ENCODE measurements around the gene SYT2.

Gene SYT2

GRCh38 chr1:202752774-202753173 is 42.5 kb upstream of the SYT2 start:
- TF ChIP-seq CTCF (IDR thresholded peaks at IDR 0.05; ENCODE audit: insufficient read depth, low read length) (no peak), SPI1 (IDR thresholded peaks at IDR 0.05; ENCODE audit: borderline replicate concordance, low read depth) (peak; percentile 48; the same call in 1 of the 2 replicates), POLR2AphosphoS5 (IDR thresholded peaks at IDR 0.05; ENCODE audit: low read depth) (no peak), REST (IDR thresholded peaks at IDR 0.05; ENCODE audit: insufficient replicate concordance, low read depth) (no peak), GABPA (IDR thresholded peaks at IDR 0.05; ENCODE audit: low read depth) (no peak)
- no peaks in the 10 kb centered on the region for H3K27me3 ChIP-seq (ENCODE audit: insufficient read depth, poor library complexity, severe bottlenecking)
- no peak overlapping the region for H3K4me3 ChIP-seq (replicated peaks; ENCODE audit: insufficient read depth, low read length)
- H3K27ac ChIP-seq (replicated peaks): no peak overlapping the region
- DNase-seq (ENCODE audit: low read depth in 1 of 2, low spot score in 1 of 2): no peak

- TF ChIP-seq POLR2AphosphoS5 (IDR thresholded peaks at IDR 0.05; ENCODE audit: low read depth): no peak
- no peak for TF ChIP-seq SPI1 (IDR thresholded peaks at IDR 0.05; ENCODE audit: borderline replicate concordance, low read depth)
- no peak for TF ChIP-seq CTCF (IDR thresholded peaks at IDR 0.05; ENCODE audit: insufficient read depth, low read length)
- no peak for TF ChIP-seq GABPA (IDR thresholded peaks at IDR 0.05; ENCODE audit: low read depth)
- TF ChIP-seq REST (IDR thresholded peaks at IDR 0.05; ENCODE audit: insufficient replicate concordance, low read depth): no peak
- Histone ChIP-seq H3K27ac (replicated peaks) (no peak overlapping the region), H3K27me3 (ENCODE audit: insufficient read depth, poor library complexity, severe bottlenecking) (no peaks in the 10 kb centered on the region), H3K4me3 (replicated peaks; ENCODE audit: insufficient read depth, low read length) (no peak overlapping the region)
- no peak for DNase-seq (ENCODE audit: low read depth in 1 of 2, low spot score in 1 of 2)
These were observed 40.5 kb upstream of the SYT2 start for GRCh38 chr1:202750761-202751160.

- no peak for DNase-seq (ENCODE audit: low read depth in 1 of 2, low spot score in 1 of 2)
- Histone ChIP-seq H3K27ac (replicated peaks) (no peak overlapping the region), H3K4me3 (replicated peaks; ENCODE audit: insufficient read depth, low read length) (no peak overlapping the region), H3K27me3 (ENCODE audit: insufficient read depth, poor library complexity, severe bottlenecking) (no peaks in the 10 kb centered on the region)
- TF ChIP-seq SPI1 (IDR thresholded peaks at IDR 0.05; ENCODE audit: borderline replicate concordance, low read depth) (no peak), CTCF (IDR thresholded peaks at IDR 0.05; ENCODE audit: insufficient read depth, low read length) (no peak), POLR2AphosphoS5 (IDR thresholded peaks at IDR 0.05; ENCODE audit: low read depth) (no peak), GABPA (IDR thresholded peaks at IDR 0.05; ENCODE audit: low read depth) (no peak), REST (IDR thresholded peaks at IDR 0.05; ENCODE audit: insufficient replicate concordance, low read depth) (no peak)
These were observed 39.8 kb upstream of the SYT2 start for GRCh38 chr1:202750024-202750423.
